Effector memory CD8-positive, alpha-beta T cell (primary cell): ENCODE results near the gene CACNA2D3.
"Not testable (repeated sequence)": the region's sequence is repeated elsewhere in the genome, so short reads cannot be mapped to it uniquely, and the experiment has no call there.

ENCODE experiments used
- ATAC-seq: fragments of 150-1000 bp; cut with Tn5 transposase; replicated peaks from 2 replicates; pipeline ENCODE4 v1.10.0; 2021; ENCODE audit warnings: mild to moderate bottlenecking, moderate library complexity
- DNase-seq, 3 experiments: peaks; one replicate each; pipeline ENCODE4 v3.0.0; 2021
- H3K27ac Mint-ChIP-seq, 2 donors: one replicate each; pipeline ENCODE4 v1.8.0; 2022; ENCODE audit warnings: mild to moderate bottlenecking in 2 of 2, mixed read lengths in 2 of 2, moderate library complexity in 2 of 2
- H3K27me3 Mint-ChIP-seq, 2 donors: one replicate each; pipeline ENCODE4 v1.8.0; 2022; ENCODE audit warnings: mixed read lengths in 2 of 2
- H3K36me3 Mint-ChIP-seq: one replicate; pipeline ENCODE4 v1.8.0; 2022; ENCODE audit warnings: mild to moderate bottlenecking, moderate library complexity, mixed read lengths; ENCODE audit not compliant: insufficient read depth
- H3K4me1 Mint-ChIP-seq, 2 donors: one replicate each; pipeline ENCODE4 v1.8.0; 2022; ENCODE audit warnings: low read depth in 2 of 2, mixed read lengths in 2 of 2
- H3K4me3 Mint-ChIP-seq, 2 donors: one replicate each; pipeline ENCODE4 v1.8.0; 2022; ENCODE audit warnings: mild to moderate bottlenecking in 2 of 2, mixed read lengths in 2 of 2, moderate library complexity in 2 of 2
- H3K9me3 Mint-ChIP-seq, 2 donors: one replicate each; pipeline ENCODE4 v1.8.0; 2022; ENCODE audit warnings: mixed read lengths in 2 of 2

The CACNA2D3 gene

GRCh38 chr3:55085231-55085630 lies 962.9 kb downstream of the CACNA2D3 start:
- no peak for ATAC-seq
- Mint-ChIP-seq H3K9me3 (peaks cover 8 to 18% of the 10 kb centered on the region in 2 donors), H3K4me3 (no peak overlapping the region), H3K27ac (no peak overlapping the region), H3K4me1 (no peaks in the 10 kb centered on the region), H3K27me3 (no peaks in the 10 kb centered on the region), H3K36me3 (no peaks in the 10 kb centered on the region)
- no peak for DNase-seq

- H3K9me3 Mint-ChIP-seq: peaks cover 8 to 25% of the 10 kb centered on the region in 2 donors
- DNase-seq (no peak), ATAC-seq (no peak)
- H3K27ac Mint-ChIP-seq: no peak overlapping the region
- no peaks in the 10 kb centered on the region for H3K36me3 Mint-ChIP-seq
- H3K4me1 Mint-ChIP-seq: no peaks in the 10 kb centered on the region
- no peak overlapping the region for H3K4me3 Mint-ChIP-seq
- H3K27me3 Mint-ChIP-seq: no peaks in the 10 kb centered on the region
Observed at GRCh38 chr3:55089211-55089610, 966.9 kb downstream of the CACNA2D3 start.

- H3K27ac Mint-ChIP-seq: no peak overlapping the region
- H3K36me3 Mint-ChIP-seq: no peaks in the 10 kb centered on the region
- H3K9me3 Mint-ChIP-seq: peaks cover 8 to 25% of the 10 kb centered on the region in 2 donors
- no peaks in the 10 kb centered on the region for H3K4me1 Mint-ChIP-seq
- no peaks in the 10 kb centered on the region for H3K27me3 Mint-ChIP-seq
- ATAC-seq (no peak), DNase-seq (no peak)
- H3K4me3 Mint-ChIP-seq: no peak overlapping the region
Observed at GRCh38 chr3:55090291-55090690, 967.9 kb downstream of the CACNA2D3 start.

- no peak for DNase-seq
- Mint-ChIP-seq H3K4me1 (no peaks in the 10 kb centered on the region), H3K27ac (no peak overlapping the region), H3K36me3 (no peaks in the 10 kb centered on the region), H3K4me3 (no peak overlapping the region), H3K27me3 (no peaks in the 10 kb centered on the region), H3K9me3 (peaks cover 8 to 28% of the 10 kb centered on the region in 2 donors)
- no peak for ATAC-seq
Observed at GRCh38 chr3:55090746-55091145, 968.4 kb downstream of the CACNA2D3 start.

- DNase-seq (no peak), ATAC-seq (no peak)
- Mint-ChIP-seq H3K9me3 (peaks cover 14 to 31% of the 10 kb centered on the region in 2 donors), H3K27me3 (no peaks in the 10 kb centered on the region), H3K4me3 (no peak overlapping the region), H3K4me1 (no peaks in the 10 kb centered on the region), H3K36me3 (no peaks in the 10 kb centered on the region), H3K27ac (no peak overlapping the region)
Observed at GRCh38 chr3:55091381-55092225, 969.3 kb downstream of the CACNA2D3 start.

- no peak for ATAC-seq
- Mint-ChIP-seq H3K4me1 (no peaks in the 10 kb centered on the region), H3K27ac (no peak overlapping the region), H3K36me3 (no peaks in the 10 kb centered on the region), H3K27me3 (no peaks in the 10 kb centered on the region), H3K9me3 (peaks cover 13 to 23% of the 10 kb centered on the region in 2 donors), H3K4me3 (no peak overlapping the region)
- no peak for DNase-seq
Observed at GRCh38 chr3:55094676-55095075, 972.3 kb downstream of the CACNA2D3 start.

GRCh38 chr3:55097441-55097840 lies 975.1 kb downstream of the CACNA2D3 start:
- Mint-ChIP-seq H3K27ac (no peak overlapping the region), H3K36me3 (no peaks in the 10 kb centered on the region), H3K27me3 (no peaks in the 10 kb centered on the region), H3K4me3 (no peak overlapping the region), H3K9me3 (peaks cover 13 to 19% of the 10 kb centered on the region in 2 donors), H3K4me1 (no peaks in the 10 kb centered on the region)
- no peak for ATAC-seq
- DNase-seq: no peak

- H3K4me3 Mint-ChIP-seq: no peak overlapping the region
- no peak for ATAC-seq
- DNase-seq: no peak
- H3K4me1 Mint-ChIP-seq: no peaks in the 10 kb centered on the region
- peaks cover 4 to 7% of the 10 kb centered on the region in 2 donors for H3K9me3 Mint-ChIP-seq
- no peak overlapping the region for H3K27ac Mint-ChIP-seq
- no peaks in the 10 kb centered on the region for H3K27me3 Mint-ChIP-seq
- no peaks in the 10 kb centered on the region for H3K36me3 Mint-ChIP-seq
Observed at GRCh38 chr3:55105647-55106046, 983.3 kb downstream of the CACNA2D3 start.

- ATAC-seq (no peak), DNase-seq (no peak)
- H3K4me1 Mint-ChIP-seq: no peaks in the 10 kb centered on the region
- H3K27ac Mint-ChIP-seq: no peak overlapping the region
- no peaks in the 10 kb centered on the region for H3K27me3 Mint-ChIP-seq
- no peaks in the 10 kb centered on the region for H3K36me3 Mint-ChIP-seq
- H3K9me3 Mint-ChIP-seq: peaks cover 4 to 7% of the 10 kb centered on the region in 2 donors
- H3K4me3 Mint-ChIP-seq: no peak overlapping the region
Observed at GRCh38 chr3:55107187-55107586, 984.8 kb downstream of the CACNA2D3 start.

- H3K9me3 Mint-ChIP-seq, H3K27ac Mint-ChIP-seq, H3K36me3 Mint-ChIP-seq, H3K4me1 Mint-ChIP-seq, H3K27me3 Mint-ChIP-seq, H3K4me3 Mint-ChIP-seq, ATAC-seq, DNase-seq: not testable (repeated sequence)
Observed at GRCh38 chr3:55111906-55112305, 989.6 kb downstream of the CACNA2D3 start.

GRCh38 chr3:55118451-55118850 lies 996.1 kb downstream of the CACNA2D3 start:
- no peak overlapping the region for H3K27ac Mint-ChIP-seq
- no peaks in the 10 kb centered on the region for H3K27me3 Mint-ChIP-seq
- no peak overlapping the region for H3K4me3 Mint-ChIP-seq
- no peaks in the 10 kb centered on the region for H3K4me1 Mint-ChIP-seq
- ATAC-seq (no peak), DNase-seq (no peak)
- H3K9me3 Mint-ChIP-seq: peaks cover 0 to 6% of the 10 kb centered on the region in 2 donors
- no peaks in the 10 kb centered on the region for H3K36me3 Mint-ChIP-seq

- H3K4me3 Mint-ChIP-seq: no peak overlapping the region
- H3K27me3 Mint-ChIP-seq: no peaks in the 10 kb centered on the region
- no peaks in the 10 kb centered on the region for H3K36me3 Mint-ChIP-seq
- no peak overlapping the region for H3K27ac Mint-ChIP-seq
- no peak for ATAC-seq
- DNase-seq: no peak
- no peaks in the 10 kb centered on the region for H3K4me1 Mint-ChIP-seq
- peaks cover 0 to 6% of the 10 kb centered on the region in 2 donors for H3K9me3 Mint-ChIP-seq
Observed at GRCh38 chr3:55119268-55119667, 996.9 kb downstream of the CACNA2D3 start.

- peaks cover 3% of the 10 kb centered on the region for H3K36me3 Mint-ChIP-seq
- DNase-seq (no peak), ATAC-seq (no peak)
- no peaks in the 10 kb centered on the region for H3K4me1 Mint-ChIP-seq
- peaks cover 0 to 10% of the 10 kb centered on the region in 2 donors for H3K9me3 Mint-ChIP-seq
- H3K4me3 Mint-ChIP-seq: no peak overlapping the region
- H3K27ac Mint-ChIP-seq: no peak overlapping the region
- no peaks in the 10 kb centered on the region for H3K27me3 Mint-ChIP-seq
Observed at GRCh38 chr3:55122312-55122711, 1000.0 kb downstream of the CACNA2D3 start.
